ENCODE results near the gene TBC1D22A. TPM values are rescaled to one million over a fixed set of nuclear protein-coding genes. Genes with fewer than 3 reads are reported as not detected.
"Not testable (repeated sequence)": the region's sequence is repeated elsewhere in the genome, so short reads cannot be mapped to it uniquely, and the experiment has no call there.

The TBC1D22A gene
- total RNA-seq, 1 experiment from 2014 or later: 27.6 TPM

- Mint-ChIP-seq H3K27me3 (ENCODE audit: unreplicated experiment) (no peaks in the 10 kb centered on the region), H3K36me3 (ENCODE audit: insufficient read depth, unreplicated experiment) (no peaks in the 10 kb centered on the region), H3K9me3 (ENCODE audit: low read depth, unreplicated experiment) (no peaks in the 10 kb centered on the region), H3K27ac (ENCODE audit: unreplicated experiment) (no peak overlapping the region), H3K4me1 (ENCODE audit: low read depth, unreplicated experiment) (peaks cover 29% of the 10 kb centered on the region), H3K4me3 (ENCODE audit: low read depth, unreplicated experiment) (peak overlapping the region; percentile 11)
- peak; percentile 58 for DNase-seq
- intact Hi-C loops (cut with micrococcal nuclease; ENCODE audit: unreplicated experiment): no loop called here
- no TSS peak for BruUV-seq (replicated peaks)
- CTCF ChIA-PET: interaction anchor here (0.8 to 2.1 kb wide), 2 partner anchors 11 to 522 kb away, joined by 3 to 9 read pairs; no protein-coding TSS in a partner anchor
- TF ChIP-seq CTCF (IDR thresholded peaks at IDR 0.05; ENCODE audit: unreplicated experiment): no peak
These were observed 52.7 kb downstream of the TBC1D22A start for GRCh38 chr22:46815132-46815531.

- CTCF ChIA-PET: interaction anchor here (0.8 to 2.1 kb wide), 3 partner anchors 11 to 730 kb away, joined by 3 to 9 read pairs (median 4); no protein-coding TSS in a partner anchor
- no peaks in the 10 kb centered on the region for H3K27me3 Mint-ChIP-seq (ENCODE audit: unreplicated experiment)
- DNase-seq: no peak
- no TSS peak for BruUV-seq (replicated peaks)
- peak overlapping the region; percentile 11 for H3K4me3 Mint-ChIP-seq (ENCODE audit: low read depth, unreplicated experiment)
- H3K4me1 Mint-ChIP-seq (ENCODE audit: low read depth, unreplicated experiment): peaks cover 29% of the 10 kb centered on the region
- intact Hi-C loops (cut with micrococcal nuclease; ENCODE audit: unreplicated experiment): no loop called here
- no peak overlapping the region for H3K27ac Mint-ChIP-seq (ENCODE audit: unreplicated experiment)
- H3K9me3 Mint-ChIP-seq (ENCODE audit: low read depth, unreplicated experiment): no peaks in the 10 kb centered on the region
- TF ChIP-seq CTCF (IDR thresholded peaks at IDR 0.05; ENCODE audit: unreplicated experiment): no peak
- no peaks in the 10 kb centered on the region for H3K36me3 Mint-ChIP-seq (ENCODE audit: insufficient read depth, unreplicated experiment)
These were observed 53.1 kb downstream of the TBC1D22A start for GRCh38 chr22:46815559-46815895.

GRCh38 chr22:46815896-46816731 is 53.7 kb downstream of the TBC1D22A start:
- no TSS peak for BruUV-seq (replicated peaks)
- H3K36me3 Mint-ChIP-seq (ENCODE audit: insufficient read depth, unreplicated experiment): no peaks in the 10 kb centered on the region
- no peaks in the 10 kb centered on the region for H3K27me3 Mint-ChIP-seq (ENCODE audit: unreplicated experiment)
- no peak overlapping the region for H3K27ac Mint-ChIP-seq (ENCODE audit: unreplicated experiment)
- CTCF ChIA-PET: interaction anchor here (0.9 to 2.1 kb wide), 2 partner anchors 12 to 729 kb away, joined by 4 to 9 read pairs; no protein-coding TSS in a partner anchor
- H3K4me1 Mint-ChIP-seq (ENCODE audit: low read depth, unreplicated experiment): peaks cover 29% of the 10 kb centered on the region
- peak; percentile 27 for DNase-seq
- peak overlapping the region; percentile 11 for H3K4me3 Mint-ChIP-seq (ENCODE audit: low read depth, unreplicated experiment)
- TF ChIP-seq CTCF (IDR thresholded peaks at IDR 0.05; ENCODE audit: unreplicated experiment): no peak
- H3K9me3 Mint-ChIP-seq (ENCODE audit: low read depth, unreplicated experiment): no peaks in the 10 kb centered on the region
- intact Hi-C loops (cut with micrococcal nuclease; ENCODE audit: unreplicated experiment): no loop called here

GRCh38 chr22:46817390-46817789 is 54.9 kb downstream of the TBC1D22A start:
- DNase-seq: not testable (repeated sequence)

GRCh38 chr22:46823248-46823647 is 60.8 kb downstream of the TBC1D22A start:
- TF ChIP-seq CTCF (IDR thresholded peaks at IDR 0.05; ENCODE audit: unreplicated experiment): no peak
- intact Hi-C loops (cut with micrococcal nuclease; ENCODE audit: unreplicated experiment): no loop called here
- Mint-ChIP-seq H3K27me3 (ENCODE audit: unreplicated experiment) (no peaks in the 10 kb centered on the region), H3K36me3 (ENCODE audit: insufficient read depth, unreplicated experiment) (no peaks in the 10 kb centered on the region), H3K4me1 (ENCODE audit: low read depth, unreplicated experiment) (peaks cover 12% of the 10 kb centered on the region), H3K4me3 (ENCODE audit: low read depth, unreplicated experiment) (no peak overlapping the region), H3K9me3 (ENCODE audit: low read depth, unreplicated experiment) (no peaks in the 10 kb centered on the region), H3K27ac (ENCODE audit: unreplicated experiment) (no peak overlapping the region)
- CTCF ChIA-PET: no interaction called here
- no peak for DNase-seq
- no TSS peak for BruUV-seq (replicated peaks)

More at GRCh38 chr22:46817390-46817789, 54.9 kb downstream of the TBC1D22A start:
- H3K4me3 Mint-ChIP-seq (ENCODE audit: low read depth, unreplicated experiment); H3K27me3 Mint-ChIP-seq (ENCODE audit: unreplicated experiment); H3K27ac Mint-ChIP-seq (ENCODE audit: unreplicated experiment); CTCF ChIA-PET; BruUV-seq (replicated peaks); intact Hi-C loops (cut with micrococcal nuclease; ENCODE audit: unreplicated experiment); H3K9me3 Mint-ChIP-seq (ENCODE audit: low read depth, unreplicated experiment); H3K36me3 Mint-ChIP-seq (ENCODE audit: insufficient read depth, unreplicated experiment): not testable (repeated sequence)
- peaks cover 38% of the 10 kb centered on the region for H3K4me1 Mint-ChIP-seq (ENCODE audit: low read depth, unreplicated experiment)
